Stimulated activated CD4-positive, alpha-beta T cell treated with anti-CD3 and anti-CD28 coated beads, TNF-alpha, amount 100 ng/mL, for 4 hours (primary cell): ENCODE results near the gene YPEL2.

Experiments
- DNase-seq, 3 experiments: peaks; one replicate each; pipeline ENCODE4 v3.0.0-alpha.2; 2020; ENCODE audit warnings: low read depth in 3 of 3

The YPEL2 gene

GRCh38 chr17:59330053-59330942 lies 1.2 kb upstream of the YPEL2 start:
- DNase-seq = no peak

DNA sequence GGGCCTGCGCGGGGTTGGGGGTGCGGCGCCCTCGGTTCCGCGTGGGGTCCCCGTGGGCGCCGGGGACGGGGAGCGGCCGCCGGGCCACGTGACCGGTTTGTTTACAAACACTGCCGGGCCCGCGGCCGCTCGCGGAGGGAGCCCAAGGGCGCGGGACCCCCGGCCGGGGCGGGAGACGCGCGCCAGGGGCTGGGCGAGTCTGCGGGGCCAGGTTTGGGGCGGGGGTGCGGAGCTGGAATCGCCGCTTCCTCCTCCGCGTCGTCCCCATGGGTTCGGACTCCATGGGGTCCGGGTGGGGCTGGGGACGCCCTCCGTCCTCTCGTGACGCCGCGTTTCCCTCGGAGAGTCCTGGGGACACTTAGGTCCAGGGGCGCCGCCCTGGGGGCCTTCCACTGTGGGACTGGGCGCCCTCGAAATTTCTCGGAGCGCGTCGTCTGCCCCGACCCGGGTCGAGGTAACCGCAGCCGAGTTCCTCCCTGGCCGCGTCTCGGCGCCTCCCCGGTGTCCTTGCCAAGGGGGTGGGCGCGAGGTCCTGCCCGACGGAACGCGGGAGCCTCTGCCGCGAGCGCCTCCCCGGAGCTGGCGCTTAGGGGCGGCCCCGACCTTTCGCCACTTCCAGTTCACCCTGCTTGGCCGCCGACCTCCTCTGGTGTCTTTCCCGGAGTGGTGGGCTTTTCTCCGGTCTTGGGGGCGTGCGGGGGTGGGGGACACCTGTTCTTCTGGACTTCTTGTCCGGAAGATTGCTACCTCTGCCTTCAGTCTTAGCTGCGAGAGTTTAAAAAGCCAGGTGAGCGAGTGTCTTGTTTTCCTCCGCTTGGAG lies 684 bp downstream of the YPEL2 start:
- DNase-seq = no peak

GRCh38 chr17:59332749-59333377 lies 1.4 kb downstream of the YPEL2 start:
- DNase-seq = no peak

- no peak for DNase-seq
Measured at GRCh38 chr17:59333836-59334235, 2.4 kb downstream of the YPEL2 start.

DNA sequence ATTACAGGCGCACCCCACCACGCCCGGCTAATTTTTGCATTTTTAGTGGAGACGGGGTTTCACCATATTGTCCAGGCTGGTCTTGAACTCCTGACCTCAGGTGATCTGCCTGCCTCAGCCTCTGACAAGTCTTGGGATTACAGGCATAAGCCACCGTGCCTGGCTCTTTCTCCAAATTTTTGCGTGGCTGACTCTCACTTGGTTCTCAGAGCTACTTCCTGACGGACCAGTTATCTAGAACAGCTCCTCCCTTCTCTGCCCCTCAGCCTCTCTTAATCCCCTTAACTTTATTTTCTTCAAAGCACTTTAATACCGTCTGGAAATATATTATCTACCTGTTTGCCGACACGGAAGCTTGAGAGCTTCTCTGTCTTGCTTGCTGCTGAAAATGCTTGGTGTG lies 4.2 kb downstream of the YPEL2 start:
- no peak for DNase-seq

GRCh38 chr17:59337741-59338299 lies 6.4 kb downstream of the YPEL2 start:
- no peak for DNase-seq

DNA sequence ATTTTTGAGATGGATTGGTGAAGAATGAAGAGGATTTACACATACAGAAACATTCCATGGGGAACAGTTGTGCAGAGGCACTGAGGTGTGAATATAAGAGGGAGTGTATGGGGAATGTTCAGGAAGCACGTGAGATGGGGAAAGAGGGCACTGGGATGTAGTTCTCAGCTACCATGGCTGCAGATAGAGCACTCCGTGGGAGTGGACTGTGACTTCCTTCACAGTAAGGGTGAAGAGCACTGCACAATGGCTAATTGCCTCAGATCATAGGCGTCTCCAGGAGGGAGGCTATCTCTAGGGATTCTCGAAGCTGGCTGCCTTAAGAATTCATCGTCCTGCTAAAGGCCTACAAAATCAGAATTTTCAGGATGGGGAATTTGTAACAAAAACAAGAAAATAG lies 7.0 kb downstream of the YPEL2 start:
- no peak for DNase-seq

DNA sequence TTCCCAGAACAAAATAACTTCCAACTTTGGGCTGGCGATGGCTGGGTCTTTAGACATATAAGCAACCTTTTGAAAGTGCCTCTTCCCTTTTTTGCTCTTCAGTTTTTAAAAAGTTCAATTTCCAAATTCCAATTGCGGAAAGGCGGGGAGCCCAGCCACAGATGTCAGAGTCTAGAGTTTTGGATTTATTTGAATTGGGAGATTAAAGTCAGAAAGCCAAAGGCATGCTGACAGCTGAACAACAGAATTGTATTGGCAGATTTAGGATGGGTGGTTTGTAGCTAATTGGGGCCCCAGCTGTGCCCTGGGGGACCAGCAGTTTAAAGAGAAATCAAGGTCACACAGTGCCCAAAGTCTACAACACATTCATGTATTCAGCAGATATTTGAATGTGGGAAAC lies 10.5 kb downstream of the YPEL2 start:
- no peak for DNase-seq

- DNase-seq = no peak
Measured at GRCh38 chr17:59342681-59343131, 11.3 kb downstream of the YPEL2 start.

DNA sequence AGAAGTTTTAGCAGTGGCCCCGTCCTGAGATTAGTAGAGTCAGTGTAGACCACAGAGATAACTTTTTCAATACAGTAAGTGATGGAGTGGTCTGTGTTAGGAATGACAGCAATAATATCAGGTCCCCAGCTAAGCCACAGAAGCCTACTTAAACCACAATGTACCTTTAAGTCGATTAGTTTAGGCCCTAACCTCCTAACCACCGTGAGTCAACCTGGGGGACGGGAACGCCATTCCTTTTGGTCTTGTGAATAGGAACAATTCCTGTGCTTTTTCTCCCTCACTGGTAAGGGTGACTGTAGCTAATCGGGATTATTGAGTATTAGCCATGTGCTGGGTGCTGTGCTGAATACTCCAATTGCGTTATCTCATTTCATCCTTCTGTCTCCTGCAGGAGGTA lies 14.0 kb downstream of the YPEL2 start:
- no peak for DNase-seq

DNA sequence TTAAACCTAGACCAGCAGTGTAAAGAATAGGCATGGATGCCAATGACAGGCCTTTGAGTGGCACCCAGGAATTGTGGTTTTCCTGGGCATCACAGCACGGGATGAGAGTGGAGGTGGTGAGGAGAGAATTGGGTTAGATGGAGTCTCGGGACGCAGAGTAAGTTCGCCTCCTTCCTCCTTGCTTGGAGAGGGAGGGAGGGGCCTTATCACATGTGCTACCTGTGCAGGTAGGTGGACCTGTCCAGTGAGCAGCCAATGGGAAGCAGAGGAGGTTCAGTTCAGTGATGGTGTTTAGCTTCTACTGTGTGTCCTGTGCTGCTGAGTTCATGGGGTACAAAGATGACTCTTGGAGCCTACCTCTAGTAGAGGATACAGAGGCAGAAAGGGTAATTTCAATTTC lies 14.9 kb downstream of the YPEL2 start:
- DNase-seq = no peak

- no peak for DNase-seq
Measured at GRCh38 chr17:59346876-59347407, 15.5 kb downstream of the YPEL2 start.

- no peak for DNase-seq
Measured at GRCh38 chr17:59347975-59348391, 16.5 kb downstream of the YPEL2 start.

DNA sequence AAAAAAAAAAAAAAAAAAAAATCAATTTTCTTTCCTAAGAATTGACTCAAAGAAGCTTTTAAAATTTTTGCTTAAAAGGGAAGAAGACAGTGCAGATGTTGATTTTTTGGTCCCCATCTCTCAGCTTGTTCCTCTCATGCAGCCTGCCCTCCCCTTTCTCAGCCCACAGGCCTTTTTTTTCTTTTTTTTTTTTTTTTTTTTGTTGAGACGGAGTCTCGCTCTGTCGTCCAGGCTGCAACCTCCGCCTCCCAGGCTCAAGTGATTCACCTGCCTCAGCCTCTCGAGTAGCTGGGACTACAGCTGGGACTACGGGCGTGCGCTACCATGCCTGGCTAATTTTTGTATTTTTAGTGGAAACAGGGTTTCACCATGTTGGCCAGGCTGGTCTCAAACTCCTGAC lies 17.7 kb downstream of the YPEL2 start:
- DNase-seq = no peak

- no peak for DNase-seq
Measured at GRCh38 chr17:59353106-59353854, 21.8 kb downstream of the YPEL2 start.

- DNase-seq = no peak
Measured at GRCh38 chr17:59353936-59354755, 22.7 kb downstream of the YPEL2 start.

DNA sequence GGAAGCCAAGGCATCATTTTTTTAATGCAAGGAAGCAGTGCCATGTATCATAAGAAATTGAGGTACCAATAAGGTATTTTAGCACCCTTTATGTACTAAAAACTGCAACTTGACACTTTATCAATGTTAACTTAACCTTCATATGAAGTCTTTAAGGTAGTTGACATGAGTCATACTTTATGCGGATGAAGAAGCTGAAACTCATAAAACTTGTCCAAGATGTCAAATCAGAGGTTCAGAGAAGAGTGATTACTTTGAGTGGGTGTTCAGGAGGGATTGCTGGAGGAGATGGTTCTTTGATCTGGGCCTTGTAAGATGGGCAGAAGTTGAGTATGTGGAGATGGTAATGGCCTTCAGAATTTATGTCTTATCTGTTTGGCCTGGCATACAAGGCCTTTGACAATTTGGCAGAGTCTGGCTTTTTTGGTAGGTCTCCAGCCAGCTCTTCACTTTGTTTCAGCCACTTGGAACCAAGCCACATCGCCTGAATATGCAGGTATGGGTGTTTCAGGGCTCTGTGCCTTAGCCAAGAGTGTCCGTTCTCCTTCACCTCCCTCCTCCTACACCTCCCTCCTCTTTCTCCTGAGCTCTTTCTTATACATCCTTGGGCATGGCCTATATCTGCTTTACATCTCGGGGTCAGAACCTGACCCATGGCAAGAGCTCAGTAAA lies 23.7 kb downstream of the YPEL2 start:
- no peak for DNase-seq

DNA sequence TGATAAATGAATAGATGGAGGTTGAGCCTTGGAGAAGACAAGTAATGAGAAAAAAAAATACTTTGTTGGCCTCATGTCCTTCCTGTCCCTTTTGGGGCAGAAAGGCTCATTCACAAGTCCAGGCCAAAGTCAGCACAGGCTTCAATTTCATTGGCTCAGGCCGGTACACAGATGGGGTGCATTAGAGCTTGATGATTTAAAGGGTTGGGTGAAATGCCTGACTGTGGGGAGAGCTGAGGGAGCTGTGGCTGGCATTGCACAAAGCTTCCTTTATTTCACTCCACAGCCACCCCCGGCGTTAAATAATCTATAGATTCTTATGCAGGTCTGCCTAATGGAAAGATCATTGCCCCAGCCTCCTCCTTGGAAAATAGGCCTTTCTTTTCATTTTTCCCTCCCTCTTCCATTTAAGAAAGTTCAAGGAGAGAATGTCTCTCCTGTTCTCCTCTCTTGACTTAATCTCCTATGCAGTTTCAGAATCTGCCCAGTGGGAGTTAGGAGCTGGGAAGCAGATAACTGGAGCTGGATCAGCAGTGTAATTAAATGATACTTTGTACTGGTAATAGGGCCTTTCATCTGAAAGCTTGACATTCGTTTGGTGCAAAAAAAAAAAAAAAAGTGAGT lies 24.4 kb downstream of the YPEL2 start:
- no peak for DNase-seq

DNA sequence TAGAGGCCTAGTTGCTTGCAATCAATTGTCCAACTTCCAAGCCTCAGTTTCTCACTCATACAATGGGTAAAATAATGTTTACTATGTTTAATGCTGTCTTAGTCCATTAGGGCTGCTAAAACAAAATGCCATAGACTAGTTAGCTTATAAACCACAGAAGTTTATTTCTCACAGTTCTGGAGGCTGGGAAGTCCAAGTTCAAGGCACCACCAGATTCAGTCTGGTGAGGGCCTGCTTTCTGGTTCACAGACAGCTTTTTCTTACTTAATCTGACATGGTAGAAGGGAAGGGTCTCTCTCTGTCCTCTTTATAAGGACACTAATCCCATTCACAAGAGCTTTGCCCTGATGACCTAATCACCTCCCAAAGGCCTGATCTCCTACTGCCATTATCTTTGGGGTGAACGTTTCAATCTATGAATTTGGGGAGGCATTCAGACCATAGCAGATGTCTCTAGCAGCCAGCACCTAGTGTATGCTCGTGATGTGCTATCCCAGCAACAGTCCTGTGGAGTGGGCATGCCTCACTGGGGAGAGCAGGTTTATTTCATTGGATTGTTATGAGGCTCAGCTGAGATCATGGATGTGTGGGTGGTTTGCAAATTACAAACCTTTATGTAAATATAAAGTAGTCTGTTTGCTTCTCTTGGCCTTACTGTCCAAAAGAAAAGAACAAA lies 25.2 kb downstream of the YPEL2 start:
- DNase-seq = no peak
